ENCODE measurements around the gene RETREG1. TPM values are rescaled to one million over a fixed set of nuclear protein-coding genes. Genes with fewer than 3 reads are reported as not detected.

The RETREG1 gene
- total RNA-seq, 1 experiment from 2014 or later = 3.4 TPM

- Histone ChIP-seq H2AFZ (ENCODE audit: low read length) (no peak overlapping the region), H4K5ac (ENCODE audit: insufficient read length, low read depth, low read length) (no peak overlapping the region), H3K9ac (ENCODE audit: extremely low read depth, insufficient read length, low read length) (no peak overlapping the region), H3K4me1 (ENCODE audit: insufficient read depth, low read length) (no peaks in the 10 kb centered on the region), H3K27me3 (ENCODE audit: insufficient read depth, low read length) (no peaks in the 10 kb centered on the region), H4K20me1 (ENCODE audit: control insufficient read depth, insufficient read depth, insufficient read length) (no peaks in the 10 kb centered on the region), H3K79me2 (ENCODE audit: insufficient read depth, low read length) (no peaks in the 10 kb centered on the region), H2BK20ac (ENCODE audit: low read depth, low read length, poor library complexity, severe bottlenecking) (no peak overlapping the region), H3K23me2 (ENCODE audit: insufficient read length, low read depth, low read length, poor library complexity, severe bottlenecking) (no peaks in the 10 kb centered on the region), H2AK5ac (ENCODE audit: insufficient read length, low read length) (no peak overlapping the region), H3K27ac (ENCODE audit: insufficient read length, low read depth, low read length) (no peak overlapping the region), H3K4me2 (ENCODE audit: insufficient read depth, insufficient read length, low read length) (no peak overlapping the region), H2BK5ac (ENCODE audit: insufficient read length, low read length) (no peak overlapping the region), H3K9me3 (ENCODE audit: control insufficient read depth, low read depth, low read length) (no peaks in the 10 kb centered on the region), H3K18ac (ENCODE audit: insufficient read length, low read depth, low read length) (no peak overlapping the region), H2BK15ac (ENCODE audit: low read depth, low read length) (no peak overlapping the region), H4K8ac (replicated peaks; ENCODE audit: insufficient read length, low read depth, low read length) (no peak overlapping the region), H3K4ac (ENCODE audit: low read depth, low read length) (no peak overlapping the region), H3K56ac (ENCODE audit: insufficient read length, low read depth, low read length) (no peak overlapping the region), H2BK120ac (ENCODE audit: low read depth, low read length, poor library complexity, severe bottlenecking) (no peak overlapping the region), H3K23ac (ENCODE audit: insufficient read length, low read depth, low read length) (no peak overlapping the region), H4K91ac (ENCODE audit: insufficient read length, low read depth, low read length) (no peak overlapping the region), H2BK12ac (ENCODE audit: insufficient read length, low read depth, low read length) (no peak overlapping the region), H3K79me1 (ENCODE audit: insufficient read depth, low read depth, low read length, poor library complexity, severe bottlenecking) (no peaks in the 10 kb centered on the region), H3K14ac (ENCODE audit: insufficient read depth, low read length) (no peak overlapping the region), H3T11ph (ENCODE audit: low read length) (no peak overlapping the region)
- Mint-ChIP-seq H3K4me1 (peaks cover 0 to 5% of the 10 kb centered on the region in 2 experiments; a peak in 2 of 4 replicates), H3K9me3 (no peaks in the 10 kb centered on the region), H3K27me3 (ENCODE audit: low read depth) (peaks cover 20% of the 10 kb centered on the region), H3K4me3 (no peak overlapping the region), H3K36me3 (ENCODE audit: insufficient read depth in 1 of 3, low read depth in 3 of 3) (no peaks in the 10 kb centered on the region), H3K27ac (peak overlapping the region in 1 of 3 experiments; percentile 83; a peak in 1 of 7 replicates)
- no peak for TF ChIP-seq CTCF (conservative IDR thresholded peaks at IDR 0.05)
- whole genome bisulfite sequencing (ENCODE audit: extremely low coverage, insufficient read length, low lambda C conversion rate) = no CpG with 5 or more reads among the region's 3 CpGs
- no peak for DNase-seq
Observed at GRCh38 chr5:16625096-16625495, 8.3 kb upstream of the RETREG1 start.
